Fibroblast of villous mesenchyme (primary cell): ENCODE data around the gene P3R3URF. TPM values are rescaled to one million over a fixed set of nuclear protein-coding genes. Genes with fewer than 3 reads are reported as not detected.

Source experiments
- DNase-seq: peaks from one replicate; pipeline ENCODE4 v3.0.0-alpha.2; 2010; ENCODE audit warnings: low read depth
- H3K4me3 ChIP-seq: 2 replicates; pipeline ENCODE4 v1.5.1; 2011; ENCODE audit warnings: low read depth, mild to moderate bottlenecking, low read length
- total RNA-seq: library from RNA; depleted of rRNA; stranded (reverse); fragments of >200 nt; gene quantifications from 2 replicates; pipeline ENCODE4 v1.2.3, GENCODE V29; 2012
- TF ChIP-seq, protein P1 (sequence below): IDR thresholded peaks from 2 replicates; pipeline ENCODE4 v1.5.1; 2012; ENCODE audit warnings: low read depth, mild to moderate bottlenecking, low read length; ENCODE audit not compliant: insufficient read depth

P3R3URF gene
- total RNA-seq, 1 donor = not detected

DNA sequence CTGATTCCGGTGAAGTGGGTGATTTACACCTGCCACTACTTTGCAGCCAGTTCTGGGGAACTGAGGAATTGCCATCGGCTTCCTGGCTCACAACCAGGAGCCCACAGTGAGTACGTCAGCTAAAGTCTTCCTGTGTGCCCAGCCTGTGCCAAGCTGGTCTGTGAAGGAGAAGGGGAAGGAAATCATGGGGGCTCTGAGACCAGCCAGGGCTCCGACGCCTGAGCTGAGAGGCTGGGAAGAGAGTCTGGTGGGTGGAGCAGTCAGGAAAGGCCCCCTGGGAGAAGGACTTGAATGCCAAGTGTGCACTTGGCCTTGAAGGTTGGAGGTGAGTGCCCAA is 28.1 kb upstream of the P3R3URF start:
- no peak for DNase-seq
- no peak overlapping the region for H3K4me3 ChIP-seq
- TF ChIP-seq, protein P1, sequence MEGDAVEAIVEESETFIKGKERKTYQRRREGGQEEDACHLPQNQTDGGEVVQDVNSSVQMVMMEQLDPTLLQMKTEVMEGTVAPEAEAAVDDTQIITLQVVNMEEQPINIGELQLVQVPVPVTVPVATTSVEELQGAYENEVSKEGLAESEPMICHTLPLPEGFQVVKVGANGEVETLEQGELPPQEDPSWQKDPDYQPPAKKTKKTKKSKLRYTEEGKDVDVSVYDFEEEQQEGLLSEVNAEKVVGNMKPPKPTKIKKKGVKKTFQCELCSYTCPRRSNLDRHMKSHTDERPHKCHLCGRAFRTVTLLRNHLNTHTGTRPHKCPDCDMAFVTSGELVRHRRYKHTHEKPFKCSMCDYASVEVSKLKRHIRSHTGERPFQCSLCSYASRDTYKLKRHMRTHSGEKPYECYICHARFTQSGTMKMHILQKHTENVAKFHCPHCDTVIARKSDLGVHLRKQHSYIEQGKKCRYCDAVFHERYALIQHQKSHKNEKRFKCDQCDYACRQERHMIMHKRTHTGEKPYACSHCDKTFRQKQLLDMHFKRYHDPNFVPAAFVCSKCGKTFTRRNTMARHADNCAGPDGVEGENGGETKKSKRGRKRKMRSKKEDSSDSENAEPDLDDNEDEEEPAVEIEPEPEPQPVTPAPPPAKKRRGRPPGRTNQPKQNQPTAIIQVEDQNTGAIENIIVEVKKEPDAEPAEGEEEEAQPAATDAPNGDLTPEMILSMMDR = no peak

GRCh38 chr1:46203738-46204405 is 27.6 kb upstream of the P3R3URF start:
- H3K4me3 ChIP-seq = peak overlapping the region; percentile 87
- TF ChIP-seq, protein P1 = no peak
- no peak for DNase-seq

GRCh38 chr1:46199233-46199749 is 23.0 kb upstream of the P3R3URF start:
- no peak for DNase-seq
- TF ChIP-seq, protein P1 = no peak
- peak overlapping the region; percentile 89 for H3K4me3 ChIP-seq

DNA sequence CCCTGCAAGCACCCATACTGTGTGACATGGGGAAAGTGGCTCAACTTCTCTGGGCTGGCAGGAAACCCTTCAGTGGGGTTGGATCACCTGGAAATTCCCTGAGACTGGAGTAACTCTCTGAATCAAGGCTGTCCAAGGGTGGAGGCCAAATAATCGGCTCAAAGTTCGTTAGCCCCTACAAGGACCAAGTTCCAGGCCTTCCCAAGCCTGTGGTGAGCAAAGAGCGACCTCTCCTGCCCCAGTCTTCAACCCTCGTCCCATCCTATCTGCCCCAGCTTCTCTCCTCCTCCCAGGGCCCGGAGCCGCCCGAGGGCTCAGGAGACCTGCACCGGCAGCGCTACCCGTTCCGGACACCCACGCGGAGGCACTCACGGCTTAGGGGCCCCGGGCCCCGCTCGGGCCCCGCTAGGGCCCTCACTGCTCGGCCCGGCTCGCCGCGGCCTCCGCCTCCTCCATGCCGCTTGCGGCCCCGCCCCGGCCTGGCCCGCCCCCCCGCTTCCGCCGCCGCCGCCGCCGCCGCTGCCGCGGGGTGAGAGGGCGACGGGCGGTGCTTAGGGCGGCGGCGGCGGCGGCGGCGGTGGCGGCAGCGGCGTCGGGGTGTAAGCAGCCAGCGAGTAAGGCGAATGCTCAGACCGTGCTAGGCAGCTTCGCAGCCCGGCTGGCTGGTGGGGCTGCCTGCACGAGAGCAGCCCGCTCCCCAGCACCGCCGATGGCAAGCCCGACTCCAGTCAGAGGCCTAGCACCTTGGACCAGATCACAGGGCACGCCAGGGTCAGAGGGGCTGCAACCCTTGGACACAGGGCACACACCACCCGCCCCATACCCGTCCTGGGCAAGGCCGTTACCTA is 21.9 kb upstream of the P3R3URF start, which contains the start of gene POMGNT1:
POMGNT1 (minus strand) TSS at position 471 of the 848 bp plus-strand sequence. CDS start 613 bp downstream, outside the sequence.
- peak; percentile 72 for DNase-seq
- peak within 1 kb of the TSS; percentile 89 for H3K4me3 ChIP-seq
- TF ChIP-seq, protein P1 = no peak

DNA sequence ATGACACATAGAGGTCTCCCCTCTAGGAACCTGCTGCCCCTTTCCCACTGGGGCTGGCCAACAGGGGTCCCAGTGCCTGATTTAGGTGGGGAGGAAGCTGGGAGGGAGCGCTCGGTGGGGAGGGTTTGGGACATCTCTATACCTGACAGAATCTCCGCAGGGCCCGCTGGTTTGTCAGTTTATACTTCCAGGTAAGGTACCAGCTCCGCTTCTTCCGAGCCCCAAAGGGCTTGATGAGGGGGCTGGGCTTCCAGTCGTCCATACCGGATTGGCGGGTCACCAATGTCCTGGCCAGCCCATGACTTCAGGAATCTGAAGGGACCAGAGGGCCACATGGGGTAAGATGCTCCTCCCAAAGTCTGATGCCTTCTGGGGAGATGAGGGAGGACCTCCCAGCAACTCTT is 21.3 kb upstream of the P3R3URF start:
- TF ChIP-seq, protein P1 = no peak
- no peak for DNase-seq
- peak overlapping the region; percentile 87 for H3K4me3 ChIP-seq

DNA sequence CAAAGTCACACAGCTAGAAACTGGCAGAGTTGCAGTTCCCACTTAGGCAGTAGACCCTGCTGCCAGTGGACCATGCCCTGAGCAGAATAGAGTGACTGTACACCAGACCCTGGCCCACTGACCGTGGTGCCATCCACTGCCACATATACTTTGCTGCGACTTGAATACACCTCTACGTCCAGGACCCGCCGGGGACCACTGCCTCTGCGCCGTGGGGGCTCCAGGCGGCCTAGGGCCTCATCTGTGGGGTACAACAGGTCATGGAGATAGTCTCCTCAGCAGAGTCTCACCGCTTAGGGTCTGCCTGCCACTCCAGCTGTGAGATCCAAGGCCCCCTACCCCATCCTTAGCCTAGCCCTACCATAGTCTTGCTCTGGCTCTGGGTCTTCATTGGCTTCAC is 20.3 kb upstream of the P3R3URF start:
- no peak overlapping the region for H3K4me3 ChIP-seq
- DNase-seq = no peak

More for the DNA sequence above, 20.3 kb upstream of the P3R3URF start:
- TF ChIP-seq, protein P1 = no peak
